GM12892 (cell line): ENCODE results near the gene LRMDA.

Experiments
- POLR2AphosphoS5 ChIP-seq: IDR thresholded peaks from 2 replicates; pipeline ENCODE4 v1.6.1; 2011; ENCODE audit warnings: low read depth, low read length, control low read depth
- TAF1 ChIP-seq: IDR thresholded peaks from 2 replicates; pipeline ENCODE4 v1.6.1; 2011; ENCODE audit warnings: low read depth, mild to moderate bottlenecking, control low read depth, low read length, borderline replicate concordance

- TF ChIP-seq POLR2AphosphoS5 (no peak), TAF1 (no peak)
Measured at GRCh38 chr10:76082956-76083355, 651.5 kb downstream of the LRMDA start.
